Left lung (tissue), 10 donors: Measurements from ENCODE around the gene ANO2. TPM values are rescaled to one million over a fixed set of nuclear protein-coding genes. Genes with fewer than 3 reads are reported as not detected.

Experiments used
- ATAC-seq: fragments of 200-7000 bp; cut with Tn5 transposase; one replicate; pipeline ENCODE4 v1.9.1; 2020; ENCODE audit warnings: moderate library complexity
- DNase-seq, 4 donors: peaks; one replicate each; pipeline ENCODE4 v3.0.0-alpha.2; 2013 to 2020
- H3K27ac ChIP-seq, 2 donors: fragments of 200-600 bp; sonication (generic) in 1 of 2; one replicate each; pipeline versions ENCODE4 v1.5.0 to v1.8.0; 2020 to 2021
- H3K27me3 ChIP-seq, 2 donors: fragments of 200-600 bp; sonication (generic) in 1 of 2; one replicate each; pipeline versions ENCODE4 v1.5.0 to v1.8.0; 2020 to 2021
- H3K36me3 ChIP-seq, 2 donors: fragments of 200-600 bp; sonication (generic) in 1 of 2; one replicate each; pipeline versions ENCODE4 v1.5.0 to v1.8.0; 2020 to 2021
- H3K4me1 ChIP-seq, 2 donors: fragments of 200-600 bp; one replicate each; pipeline ENCODE4 v1.8.0; 2021
- H3K4me3 ChIP-seq, 2 donors: fragments of 200-600 bp; sonication (generic) in 1 of 2; one replicate each; pipeline versions ENCODE4 v1.5.0 to v1.8.0; 2020 to 2021; ENCODE audit warnings: mild to moderate bottlenecking in 1 of 2
- H3K9me3 ChIP-seq, 2 donors: fragments of 200-600 bp; sonication (generic) in 1 of 2; one replicate each; pipeline versions ENCODE4 v1.5.0 to v1.8.0; 2020 to 2021
- CTCF ChIP-seq, 2 donors: fragments of 200-600 bp; sonication (generic) in 1 of 2; IDR thresholded peaks; one replicate each; pipeline versions ENCODE4 v1.5.0 to v1.8.0; 2021; ENCODE audit warnings: antibody characterized with exemption in 2 of 2
- intact Hi-C, 2 donors: fragments of 100-400 bp; cut with DNase I; formaldehyde crosslinking; loops; one replicate each; pipeline versions ENCODE4 v1.11.2 to v1.14.2; 2022
- polyA plus RNA-seq, 6 donors: library from polyadenylated mRNA; unstranded; fragments of 120-200 nt; gene quantifications; one replicate each; pipeline ENCODE4 v1.2.1, GENCODE V29; 2013; ENCODE audit not compliant: insufficient read length in 6 of 6
- total RNA-seq, 2 donors: library from RNA; stranded (reverse); fragmentation: NEBNext Ultra II Directional; extraction: Animal tissue kit (Norgen Biotek cat#: 25700); gene quantifications; one replicate each; pipeline ENCODE4 v1.2.1, GENCODE V29; 2021
- donor health status: DM: no; HTN: yes; CAD: no.
- donor health status: DM: no; HTN: no; CAD: no.

Gene ANO2
- total and polyA plus RNA-seq, 8 donors: 3.4 to 10.5 (median 6.1) TPM

GRCh38 chr12:5969974-5970690 is 25.1 kb upstream of the ANO2 start:
- no peak for ATAC-seq
- Histone ChIP-seq H3K36me3 (peaks cover 0 to 5% of the 10 kb centered on the region in 2 donors), H3K27me3 (peaks cover 0 to 6% of the 10 kb centered on the region in 2 donors), H3K4me3 (no peak overlapping the region), H3K4me1 (no peaks in the 10 kb centered on the region), H3K9me3 (no peaks in the 10 kb centered on the region), H3K27ac (no peak overlapping the region)
- DNase-seq: no peak
- TF ChIP-seq CTCF (IDR thresholded peaks at IDR 0.05): no peak
- intact Hi-C loops: no loop called here

GRCh38 chr12:5969156-5969973 is 24.3 kb upstream of the ANO2 start:
- Histone ChIP-seq H3K9me3 (no peaks in the 10 kb centered on the region), H3K27me3 (peaks cover 0 to 8% of the 10 kb centered on the region in 2 donors), H3K27ac (no peak overlapping the region), H3K4me1 (no peaks in the 10 kb centered on the region), H3K4me3 (no peak overlapping the region), H3K36me3 (peaks cover 0 to 5% of the 10 kb centered on the region in 2 donors)
- DNase-seq (no peak), ATAC-seq (no peak)
- TF ChIP-seq CTCF (IDR thresholded peaks at IDR 0.05): no peak
- intact Hi-C loops: no loop called here

GRCh38 chr12:5967645-5968415 is 22.8 kb upstream of the ANO2 start:
- no peak overlapping the region for H3K27ac ChIP-seq
- peaks cover 0 to 5% of the 10 kb centered on the region in 2 donors for H3K36me3 ChIP-seq
- no peaks in the 10 kb centered on the region for H3K4me1 ChIP-seq
- no peak overlapping the region for H3K4me3 ChIP-seq
- H3K9me3 ChIP-seq: no peaks in the 10 kb centered on the region
- intact Hi-C loops: no loop called here
- no peak for DNase-seq
- no peak for TF ChIP-seq CTCF (IDR thresholded peaks at IDR 0.05)
- H3K27me3 ChIP-seq: peaks cover 0 to 8% of the 10 kb centered on the region in 2 donors
- no peak for ATAC-seq

- Histone ChIP-seq H3K27me3 (peaks cover 0 to 8% of the 10 kb centered on the region in 2 donors), H3K4me3 (no peak overlapping the region), H3K36me3 (peaks cover 0 to 5% of the 10 kb centered on the region in 2 donors), H3K9me3 (no peaks in the 10 kb centered on the region), H3K27ac (no peak overlapping the region), H3K4me1 (no peaks in the 10 kb centered on the region)
- intact Hi-C loops: no loop called here
- ATAC-seq (no peak), DNase-seq (no peak)
- no peak for TF ChIP-seq CTCF (IDR thresholded peaks at IDR 0.05)
Measured at GRCh38 chr12:5966486-5967095, 21.5 kb upstream of the ANO2 start.
